GM12872 (cell line): ENCODE data around the gene DENND5B.

ENCODE experiments used
- CTCF ChIP-seq: IDR thresholded peaks from 3 replicates; pipeline ENCODE4 v1.5.1; 2011; ENCODE audit warnings: low read depth, mild to moderate bottlenecking, low read length, moderate library complexity; ENCODE audit not compliant: insufficient read depth

Gene DENND5B

GRCh38 chr12:31533470-31533869, 57.5 kb downstream of the DENND5B start:
- no peak for TF ChIP-seq CTCF

- no peak for TF ChIP-seq CTCF
Observed at GRCh38 chr12:31531893-31532292, 59.0 kb downstream of the DENND5B start.

- TF ChIP-seq CTCF: no peak
Observed at GRCh38 chr12:31528095-31528494, 62.8 kb downstream of the DENND5B start.

GRCh38 chr12:31527083-31527482, 63.9 kb downstream of the DENND5B start:
- TF ChIP-seq CTCF: no peak

GRCh38 chr12:31526158-31526546, 64.8 kb downstream of the DENND5B start:
- TF ChIP-seq CTCF: no peak

GRCh38 chr12:31525496-31526157, 65.3 kb downstream of the DENND5B start:
- TF ChIP-seq CTCF: no peak

- TF ChIP-seq CTCF: no peak
Observed at GRCh38 chr12:31524791-31525495, 66.0 kb downstream of the DENND5B start.
